K562 (cell line): Measurements from ENCODE around the gene MRPS35. TPM values are rescaled to one million over a fixed set of nuclear protein-coding genes. Genes with fewer than 3 reads are reported as not detected.
A peak's percentile ranks its signal among the peaks of the same experiment; 100 is the strongest.

ENCODE experiments used
- ELF1 ChIP-seq: fragments of 200-800 bp; sonication (Bioruptor generic); IDR thresholded peaks from 2 replicates; pipeline ENCODE4 v1.6.1; 2016; ENCODE audit warnings: missing genetic modification characterization, missing compliant biosample characterization
- GABPB1 ChIP-seq: sonication (generic); formaldehyde crosslinking; IDR thresholded peaks from 2 replicates; pipeline ENCODE4 v1.8.0; 2022; ENCODE audit warnings: mild to moderate bottlenecking, missing genetic modification reagents
- HNRNPL ChIP-seq: fragments of 200-400 bp; formaldehyde crosslinking; IDR thresholded peaks from 2 replicates; pipeline ENCODE4 v1.6.1; 2017; ENCODE audit warnings: low read depth, mild to moderate bottlenecking, low read length
- NR2C2 ChIP-seq, 2 experiments: fragments of 200-800 bp in 1 of 2; sonication (Bioruptor generic) in 1 of 2; sonication (generic) in 1 of 2; formaldehyde crosslinking in 1 of 2; IDR thresholded peaks; 2 replicates each; pipeline versions ENCODE4 v1.6.1 to v1.8.0; 2016 to 2022; ENCODE audit warnings: mild to moderate bottlenecking in 1 of 2, missing compliant biosample characterization in 1 of 2, missing genetic modification characterization in 1 of 2, missing genetic modification reagents in 1 of 2
- NR3C1 ChIP-seq: sonication (generic); formaldehyde crosslinking; IDR thresholded peaks from 2 replicates; pipeline ENCODE4 v1.8.1; 2022; ENCODE audit warnings: missing genetic modification reagents
- PHF20 ChIP-seq: fragments of 450-650 bp; IDR thresholded peaks from 2 replicates; pipeline ENCODE4 v1.6.1; 2018; ENCODE audit not compliant: partially characterized antibody
- YY1 ChIP-seq, 3 experiments: IDR thresholded peaks; 2 replicates each; pipeline ENCODE4 v1.6.1; 2011; ENCODE audit warnings: low read length in 2 of 3, mild to moderate bottlenecking in 2 of 3, moderate library complexity in 2 of 3, borderline replicate concordance in 1 of 3, control low read depth in 1 of 3, low read depth in 1 of 3; ENCODE audit not compliant: insufficient read depth in 3 of 3, insufficient replicate concordance in 2 of 3, control insufficient read depth in 1 of 3, insufficient read length in 1 of 3; ENCODE audit errors: extremely low read depth in 1 of 3
- ZNF384 ChIP-seq: IDR thresholded peaks from 2 replicates; pipeline ENCODE4 v1.6.1; 2012; ENCODE audit warnings: low read depth, low read length, improper control_type of control experiment
- polyA plus RNA-seq, 8 experiments: library from polyadenylated mRNA; depleted of rRNA in 4 of 8; stranded (reverse) in 5 of 8; unstranded in 3 of 8; fragments of >200 nt; fragmentation: Nextera tagmentation in 2 of 8; fragmentation: Illumina TruSeq in 1 of 8; extraction: Ambion mirVana in 2 of 8; extraction: Trizol in 1 of 8; gene quantifications; 2 replicates each; pipeline versions ENCODE4 v1.2.1 to v1.2.3, GENCODE V29; 2011 to 2014; ENCODE audit warnings: inconsistent platforms in 1 of 8, missing spikeins in 1 of 8
- total RNA-seq, 7 experiments: library from RNA; depleted of rRNA in 6 of 7; stranded (reverse); fragments of >200 nt in 6 of 7; fragmentation: Illumina TruSeq in 2 of 7; extraction: Trizol in 2 of 7; gene quantifications; 2 replicates each; pipeline versions ENCODE4 v1.2.1 to v1.2.3, GENCODE V29; 2011 to 2021; ENCODE audit warnings: low replicate concordance in 1 of 7
- TF ChIP-seq, protein P1 (sequence below), 2 experiments: fragments of 450-650 bp in 1 of 2; sonication (generic) in 1 of 2; formaldehyde crosslinking in 1 of 2; IDR thresholded peaks; 2 replicates each; pipeline versions ENCODE4 v1.7.1 to v1.9.0; 2016 to 2022; ENCODE audit warnings: inconsistent platforms in 1 of 2, mild to moderate bottlenecking in 1 of 2, missing genetic modification reagents in 1 of 2
- TF ChIP-seq, protein P2 (sequence below): sonication (generic); formaldehyde crosslinking; IDR thresholded peaks from 2 replicates; pipeline ENCODE4 v1.8.0; 2022; ENCODE audit warnings: missing genetic modification reagents, mild to moderate bottlenecking, moderate library complexity, borderline replicate concordance

MRPS35 gene
- total and polyA plus RNA-seq, 9 of the 15 experiments (the other 6 are each of a cell fraction or from before 2014, with no cell fraction given) = 79.0 to 183 (median 114) TPM

DNA sequence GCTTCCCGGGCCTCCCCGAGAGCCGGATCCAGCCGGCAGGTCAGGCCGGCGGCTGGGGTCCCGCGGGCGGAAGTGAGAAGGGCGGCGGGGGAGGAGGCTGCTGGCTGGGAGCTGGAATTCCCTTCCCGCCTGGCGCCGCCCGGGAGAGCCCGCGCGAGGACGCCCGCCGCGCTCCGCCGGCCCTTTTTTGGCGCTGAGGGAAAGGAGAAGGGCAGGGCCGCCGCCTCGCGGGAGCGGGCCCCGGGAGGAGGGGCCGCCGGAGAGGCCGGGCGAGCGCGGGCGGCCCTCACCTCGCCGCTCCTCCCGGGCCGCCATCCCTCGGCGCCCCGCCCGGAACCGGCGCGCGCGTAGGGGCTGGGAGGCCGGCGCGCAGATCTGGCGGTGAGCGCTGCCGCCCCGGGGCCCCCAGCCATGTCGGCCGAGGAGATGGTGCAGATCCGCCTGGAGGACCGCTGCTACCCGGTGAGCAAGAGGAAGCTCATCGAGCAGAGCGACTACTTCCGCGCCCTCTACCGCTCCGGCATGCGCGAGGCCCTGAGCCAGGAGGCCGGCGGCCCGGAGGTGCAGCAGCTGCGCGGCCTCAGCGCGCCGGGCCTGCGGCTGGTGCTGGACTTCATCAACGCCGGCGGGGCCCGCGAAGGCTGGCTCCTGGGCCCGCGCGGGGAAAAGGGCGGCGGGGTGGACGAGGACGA is 69.4 kb downstream of the MRPS35 start, which contains the start of the genes KLHL42 and MANSC4 (continued):
- TF ChIP-seq, protein P1, sequence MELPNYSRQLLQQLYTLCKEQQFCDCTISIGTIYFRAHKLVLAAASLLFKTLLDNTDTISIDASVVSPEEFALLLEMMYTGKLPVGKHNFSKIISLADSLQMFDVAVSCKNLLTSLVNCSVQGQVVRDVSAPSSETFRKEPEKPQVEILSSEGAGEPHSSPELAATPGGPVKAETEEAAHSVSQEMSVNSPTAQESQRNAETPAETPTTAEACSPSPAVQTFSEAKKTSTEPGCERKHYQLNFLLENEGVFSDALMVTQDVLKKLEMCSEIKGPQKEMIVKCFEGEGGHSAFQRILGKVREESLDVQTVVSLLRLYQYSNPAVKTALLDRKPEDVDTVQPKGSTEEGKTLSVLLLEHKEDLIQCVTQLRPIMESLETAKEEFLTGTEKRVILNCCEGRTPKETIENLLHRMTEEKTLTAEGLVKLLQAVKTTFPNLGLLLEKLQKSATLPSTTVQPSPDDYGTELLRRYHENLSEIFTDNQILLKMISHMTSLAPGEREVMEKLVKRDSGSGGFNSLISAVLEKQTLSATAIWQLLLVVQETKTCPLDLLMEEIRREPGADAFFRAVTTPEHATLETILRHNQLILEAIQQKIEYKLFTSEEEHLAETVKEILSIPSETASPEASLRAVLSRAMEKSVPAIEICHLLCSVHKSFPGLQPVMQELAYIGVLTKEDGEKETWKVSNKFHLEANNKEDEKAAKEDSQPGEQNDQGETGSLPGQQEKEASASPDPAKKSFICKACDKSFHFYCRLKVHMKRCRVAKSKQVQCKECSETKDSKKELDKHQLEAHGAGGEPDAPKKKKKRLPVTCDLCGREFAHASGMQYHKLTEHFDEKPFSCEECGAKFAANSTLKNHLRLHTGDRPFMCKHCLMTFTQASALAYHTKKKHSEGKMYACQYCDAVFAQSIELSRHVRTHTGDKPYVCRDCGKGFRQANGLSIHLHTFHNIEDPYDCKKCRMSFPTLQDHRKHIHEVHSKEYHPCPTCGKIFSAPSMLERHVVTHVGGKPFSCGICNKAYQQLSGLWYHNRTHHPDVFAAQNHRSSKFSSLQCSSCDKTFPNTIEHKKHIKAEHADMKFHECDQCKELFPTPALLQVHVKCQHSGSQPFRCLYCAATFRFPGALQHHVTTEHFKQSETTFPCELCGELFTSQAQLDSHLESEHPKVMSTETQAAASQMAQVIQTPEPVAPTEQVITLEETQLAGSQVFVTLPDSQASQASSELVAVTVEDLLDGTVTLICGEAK (IDR thresholded peaks at IDR 0.05) = 0 out of 2 replicates have a peak, but pooled peaks have one; percentile 48
- TF ChIP-seq, protein P1 (CRISPR knock-in tag; IDR thresholded peaks at IDR 0.05) = no peak
- peak; percentile 77 for TF ChIP-seq PHF20
- TF ChIP-seq, protein P2, sequence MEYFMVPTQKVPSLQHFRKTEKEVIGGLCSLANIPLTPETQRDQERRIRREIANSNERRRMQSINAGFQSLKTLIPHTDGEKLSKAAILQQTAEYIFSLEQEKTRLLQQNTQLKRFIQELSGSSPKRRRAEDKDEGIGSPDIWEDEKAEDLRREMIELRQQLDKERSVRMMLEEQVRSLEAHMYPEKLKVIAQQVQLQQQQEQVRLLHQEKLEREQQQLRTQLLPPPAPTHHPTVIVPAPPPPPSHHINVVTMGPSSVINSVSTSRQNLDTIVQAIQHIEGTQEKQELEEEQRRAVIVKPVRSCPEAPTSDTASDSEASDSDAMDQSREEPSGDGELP (CRISPR knock-in tag) = peak; percentile 57
- 0 out of 2 replicates have a peak, but pooled peaks have one; percentile 58 for TF ChIP-seq NR2C2 (CRISPR knock-in tag; IDR thresholded peaks at IDR 0.05)
- peak; percentile 64 for TF ChIP-seq NR2C2 (tag; IDR thresholded peaks at IDR 0.05)
- TF ChIP-seq GABPB1 (CRISPR knock-in tag) = peak; percentile 77
- no peak for TF ChIP-seq ZNF384
- TF ChIP-seq YY1 (IDR thresholded peaks at IDR 0.05; ENCODE audit: borderline replicate concordance in 1 of 3, control insufficient read depth in 1 of 3, extremely low read depth in 1 of 3, insufficient read depth in 3 of 3, insufficient read length in 1 of 3, insufficient replicate concordance in 2 of 3, low read depth in 1 of 3, low read length in 2 of 3) = peak in 1 of 3 experiments; percentile 59
- 0 out of 2 replicates have a peak, but pooled peaks have one; percentile 32 for TF ChIP-seq NR3C1 (CRISPR knock-in tag)
- peak; percentile 19; the same call in 1 of the 2 replicates for TF ChIP-seq HNRNPL
- peak; percentile 71; the same call in 1 of the 2 replicates for TF ChIP-seq ELF1 (tag)
